GM19099 (cell line): ENCODE results near the gene ARHGEF2.

Source experiments
- POLR2A ChIP-seq: IDR thresholded peaks from 3 replicates; pipeline ENCODE4 v1.6.1; 2011; ENCODE audit warnings: low read depth; ENCODE audit not compliant: insufficient read length; ENCODE audit errors: extremely low read depth

The ARHGEF2 gene

DNA sequence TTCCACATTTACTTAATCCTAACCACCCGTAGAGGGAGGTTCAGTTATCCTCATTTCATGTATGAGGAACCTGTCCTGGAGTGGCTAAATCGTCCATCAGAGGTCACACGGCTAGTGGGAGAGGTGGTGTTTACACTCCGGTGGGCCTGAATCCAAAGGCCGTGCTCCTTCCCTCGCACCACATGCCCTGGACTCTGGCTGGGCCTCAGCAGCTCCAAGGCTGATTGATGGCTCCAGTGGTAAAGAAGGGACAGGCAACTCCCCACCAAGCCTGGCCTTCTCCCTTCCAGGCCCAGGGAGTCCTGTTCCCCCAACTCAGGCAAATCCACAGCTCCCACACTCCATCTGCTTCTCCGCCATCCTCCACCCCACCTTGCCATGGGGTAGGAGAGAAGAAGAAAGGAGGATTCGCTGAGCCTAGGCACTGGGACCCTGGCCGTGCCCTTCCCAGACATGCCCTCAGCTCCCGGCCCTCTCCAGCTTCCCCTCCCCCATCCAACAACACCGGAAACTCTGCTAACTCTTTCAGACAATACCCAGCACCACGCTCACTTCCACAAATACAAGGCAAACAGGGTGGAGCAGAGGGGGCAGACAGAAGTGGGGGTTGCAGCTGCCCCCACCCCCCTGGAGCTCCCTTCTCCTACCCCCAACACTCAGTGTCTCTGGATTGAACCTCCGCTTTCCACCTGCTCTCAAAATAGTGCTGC lies 10.9 kb downstream of the ARHGEF2 start:
- TF ChIP-seq POLR2A: no peak

DNA sequence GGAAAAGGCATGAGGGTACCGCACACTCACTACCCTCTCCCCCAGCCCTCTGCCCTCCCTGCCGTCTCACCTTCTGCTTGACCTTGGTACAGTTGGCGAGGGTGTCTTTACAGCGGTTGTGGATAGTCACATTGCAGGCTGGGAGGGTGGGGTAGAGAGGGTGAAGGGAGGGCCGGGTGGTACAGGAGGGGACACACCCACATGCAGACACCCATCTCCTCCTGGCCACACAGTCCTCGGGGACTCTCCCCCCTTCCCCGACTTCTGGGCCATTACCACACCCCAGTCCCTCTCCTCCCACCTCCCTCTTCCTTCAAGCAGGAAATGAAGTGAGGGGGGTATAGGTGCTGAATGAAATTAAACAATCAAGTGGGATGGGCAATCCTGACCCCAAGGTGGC lies 11.6 kb downstream of the ARHGEF2 start:
- TF ChIP-seq POLR2A: no peak

DNA sequence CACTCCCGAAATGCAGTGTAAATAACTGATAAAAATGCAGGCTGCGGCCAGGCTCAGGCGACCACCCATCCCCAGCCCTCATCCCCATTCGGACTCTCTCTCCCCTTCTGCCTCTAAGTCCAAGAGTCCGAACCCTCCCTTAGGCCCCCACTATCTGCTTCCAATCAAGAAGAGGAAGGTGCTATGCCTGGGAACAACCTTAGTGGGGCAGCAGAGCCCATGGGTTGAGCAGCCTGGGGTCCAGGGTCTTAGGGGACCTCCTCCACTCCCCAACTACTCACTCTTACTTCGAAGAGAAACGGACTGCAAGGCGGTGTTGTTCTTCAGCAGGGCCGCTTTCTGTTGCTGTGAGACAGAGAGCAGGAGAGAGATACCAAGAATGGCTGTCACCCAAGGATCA lies 12.2 kb downstream of the ARHGEF2 start:
- no peak for TF ChIP-seq POLR2A

- TF ChIP-seq POLR2A: no peak
Measured at GRCh38 chr1:155964193-155964592, 14.2 kb downstream of the ARHGEF2 start.

- no peak for TF ChIP-seq POLR2A
Measured at GRCh38 chr1:155962599-155963211, 15.6 kb downstream of the ARHGEF2 start.

- TF ChIP-seq POLR2A: no peak
Measured at GRCh38 chr1:155961937-155962336, 16.4 kb downstream of the ARHGEF2 start.

DNA sequence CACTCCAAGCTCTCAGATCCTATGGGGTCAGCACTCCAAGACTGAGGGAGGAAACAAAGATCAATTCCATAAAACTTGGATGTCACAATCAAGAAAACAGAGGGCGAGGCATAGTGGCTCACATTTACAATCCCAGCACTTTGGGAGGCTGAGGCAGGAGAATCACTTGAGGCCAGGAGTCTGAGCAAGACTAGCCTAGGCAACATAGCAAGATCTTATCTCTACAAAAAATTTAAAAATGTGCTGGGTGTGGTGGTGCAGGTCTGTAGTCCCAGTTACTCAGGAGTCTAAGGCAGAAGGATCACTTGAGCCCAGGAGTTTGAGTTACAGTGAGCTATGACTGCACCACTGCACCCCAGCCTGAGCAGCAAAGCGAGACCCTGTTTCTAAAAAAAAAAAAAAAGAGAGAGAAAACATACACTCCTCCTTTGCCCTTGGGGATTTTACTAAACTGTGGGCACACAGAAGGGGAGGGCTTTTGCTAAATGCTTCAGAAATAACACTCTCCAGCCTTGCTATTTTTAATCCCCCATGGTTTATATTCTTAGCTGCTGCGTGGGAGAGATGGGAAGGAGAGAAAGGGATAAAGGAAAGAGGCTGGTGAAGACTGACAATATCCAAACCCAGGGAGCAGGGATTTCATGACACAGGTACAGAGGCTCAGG lies 18.1 kb downstream of the ARHGEF2 start:
- TF ChIP-seq POLR2A: no peak

GRCh38 chr1:155957411-155957915 lies 20.9 kb downstream of the ARHGEF2 start:
- no peak for TF ChIP-seq POLR2A

DNA sequence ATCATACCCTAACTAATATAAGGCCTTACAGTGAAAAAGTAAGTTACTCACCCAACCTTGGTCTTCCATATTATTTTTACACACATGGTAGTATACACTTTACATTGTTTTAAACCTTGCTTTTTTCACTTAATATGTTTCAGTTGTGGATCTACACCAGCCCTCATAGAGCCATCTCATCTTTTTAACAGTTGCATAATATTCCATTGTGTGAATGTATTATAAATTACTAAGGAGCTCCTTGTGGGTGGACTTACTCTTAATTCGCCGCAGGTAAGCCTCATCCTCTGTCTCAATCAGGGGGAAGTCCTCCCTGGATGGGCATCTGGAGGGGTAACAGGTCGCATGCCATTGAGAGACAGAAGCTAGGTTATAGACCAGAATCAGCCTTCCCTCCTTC lies 23.7 kb downstream of the ARHGEF2 start:
- no peak for TF ChIP-seq POLR2A

- no peak for TF ChIP-seq POLR2A
Measured at GRCh38 chr1:155952505-155952890, 25.8 kb downstream of the ARHGEF2 start.

- no peak for TF ChIP-seq POLR2A
Measured at GRCh38 chr1:155951753-155952504, 26.4 kb downstream of the ARHGEF2 start.

GRCh38 chr1:155950829-155951228 lies 27.5 kb downstream of the ARHGEF2 start:
- TF ChIP-seq POLR2A: no peak

DNA sequence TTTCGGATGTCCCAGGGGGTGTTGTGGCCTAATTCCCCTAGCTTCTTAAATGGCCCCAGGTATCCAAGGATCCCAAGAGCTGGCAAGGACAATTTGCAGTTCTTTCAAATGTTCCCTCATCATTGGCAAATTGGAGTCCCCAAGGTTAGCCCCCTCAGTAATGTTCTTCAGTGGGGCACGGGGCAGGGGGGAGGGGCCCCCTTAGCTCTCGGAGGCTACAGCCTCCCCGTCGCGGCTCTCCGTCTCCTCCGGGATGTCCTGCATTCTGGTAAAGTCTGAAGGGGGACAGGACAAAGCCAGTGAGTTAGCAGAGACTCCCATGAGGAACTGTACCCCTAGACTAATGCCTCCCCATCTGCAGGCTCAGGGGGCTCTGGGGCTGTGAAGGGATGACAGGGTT lies 30.6 kb downstream of the ARHGEF2 start:
- TF ChIP-seq POLR2A: no peak

DNA sequence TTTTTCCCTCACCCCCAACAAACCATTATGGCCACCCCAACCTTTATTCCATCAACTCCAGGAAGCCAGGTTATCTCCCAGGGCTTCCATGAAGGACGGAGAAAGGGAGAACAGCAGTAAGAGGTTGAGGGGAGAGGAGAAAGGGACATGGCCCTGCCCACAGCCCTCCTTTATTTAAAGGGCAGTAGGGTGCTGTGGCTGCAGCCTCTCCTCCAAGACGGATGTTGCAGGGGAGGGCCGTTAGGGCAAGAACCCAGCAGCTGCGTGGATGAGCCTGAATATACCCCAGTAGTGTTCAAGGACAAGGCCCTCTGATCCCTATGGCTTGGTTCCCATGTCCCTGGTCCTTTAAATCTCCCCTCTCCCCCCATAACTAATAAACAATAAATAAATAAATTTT lies 31.1 kb downstream of the ARHGEF2 start:
- TF ChIP-seq POLR2A: no peak

DNA sequence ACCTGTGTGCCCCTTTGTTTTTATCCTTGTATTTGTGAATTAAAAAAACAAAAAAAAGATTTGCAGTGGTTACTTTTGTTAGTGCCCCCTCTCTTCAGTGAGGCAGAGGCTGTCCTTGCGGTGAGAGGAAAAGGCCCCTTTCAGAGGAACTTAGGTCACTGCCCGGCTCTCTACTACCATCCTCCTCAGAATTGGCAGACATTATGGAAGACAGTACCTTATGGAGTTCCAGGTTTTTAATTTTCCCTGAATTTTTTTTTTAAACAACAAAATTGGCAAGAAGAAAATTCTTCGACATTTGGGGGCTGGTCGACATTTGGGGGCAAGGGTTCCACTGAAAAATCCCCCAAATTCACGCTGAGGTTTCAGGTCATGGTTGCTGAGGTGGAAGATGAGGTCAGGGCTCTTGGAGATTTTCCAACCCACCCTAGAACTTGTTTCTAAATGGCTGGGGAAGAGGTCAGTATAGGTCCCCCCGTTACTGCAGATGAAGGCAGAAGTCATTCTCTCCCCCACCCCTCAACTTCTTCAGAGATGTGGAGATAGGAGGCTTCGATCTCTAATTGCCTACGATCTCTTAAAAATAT lies 31.6 kb downstream of the ARHGEF2 start:
- TF ChIP-seq POLR2A: no peak
